Chondrocyte (in vitro differentiated cells): ENCODE data around the gene PRRT2. TPM values are rescaled to one million over a fixed set of nuclear protein-coding genes. Genes with fewer than 3 reads are reported as not detected.

Experiments used
- DNase-seq: peaks from one replicate; pipeline ENCODE4 v3.0.0; 2021; ENCODE audit warnings: mixed read lengths, low spot score
- H3K27ac Mint-ChIP-seq: one replicate; pipeline ENCODE4 v1.8.0; 2021; ENCODE audit warnings: mild to moderate bottlenecking, moderate library complexity, mixed read lengths; ENCODE audit not compliant: unreplicated experiment
- H3K27me3 Mint-ChIP-seq: 2 replicates; pipeline ENCODE4 v1.8.0; 2021; ENCODE audit warnings: low read depth, mixed read lengths
- H3K36me3 Mint-ChIP-seq: 2 replicates; pipeline ENCODE4 v1.8.0; 2021; ENCODE audit warnings: low read depth, mixed read lengths
- H3K4me1 Mint-ChIP-seq: 2 replicates; pipeline ENCODE4 v1.8.0; 2021; ENCODE audit warnings: low read depth, mild to moderate bottlenecking, mixed read lengths
- H3K4me3 Mint-ChIP-seq: one replicate; pipeline ENCODE4 v1.8.0; 2021; ENCODE audit warnings: mild to moderate bottlenecking, moderate library complexity, mixed read lengths; ENCODE audit not compliant: unreplicated experiment
- H3K9me3 Mint-ChIP-seq: 2 replicates; pipeline ENCODE4 v1.8.0; 2021; ENCODE audit warnings: low read depth, mixed read lengths
- CTCF ChIP-seq: fragments of 200-600 bp; sonication (generic); IDR thresholded peaks from 2 replicates; pipeline ENCODE4 v1.5.0; 2021; ENCODE audit warnings: antibody characterized with exemption, mild to moderate bottlenecking, moderate library complexity
- total RNA-seq: library from RNA; stranded (reverse); gene quantifications from 3 replicates; pipeline ENCODE4 v1.2.1, GENCODE V29; 2021

PRRT2 gene
- total RNA-seq, 1 donor from 2014 or later = 5.2 TPM

GRCh38 chr16:29820271-29820701 lies 8.3 kb downstream of the PRRT2 start, which contains the start of gene MVP:
TSS of gene MVP (plus strand) at chr16:29820462. CDS start at chr16:29830550, 10,088 bp downstream.
- Mint-ChIP-seq H3K36me3 (peaks cover 11% of the 10 kb centered on the region), H3K4me1 (peaks cover 74% of the 10 kb centered on the region), H3K4me3 (peak within 1 kb of the TSS; percentile 92), H3K27me3 (no peaks in the 10 kb centered on the region), H3K27ac (peak within 1 kb of the TSS; percentile 93), H3K9me3 (no peaks in the 10 kb centered on the region)
- no peak for TF ChIP-seq CTCF
- DNase-seq = no peak

DNA sequence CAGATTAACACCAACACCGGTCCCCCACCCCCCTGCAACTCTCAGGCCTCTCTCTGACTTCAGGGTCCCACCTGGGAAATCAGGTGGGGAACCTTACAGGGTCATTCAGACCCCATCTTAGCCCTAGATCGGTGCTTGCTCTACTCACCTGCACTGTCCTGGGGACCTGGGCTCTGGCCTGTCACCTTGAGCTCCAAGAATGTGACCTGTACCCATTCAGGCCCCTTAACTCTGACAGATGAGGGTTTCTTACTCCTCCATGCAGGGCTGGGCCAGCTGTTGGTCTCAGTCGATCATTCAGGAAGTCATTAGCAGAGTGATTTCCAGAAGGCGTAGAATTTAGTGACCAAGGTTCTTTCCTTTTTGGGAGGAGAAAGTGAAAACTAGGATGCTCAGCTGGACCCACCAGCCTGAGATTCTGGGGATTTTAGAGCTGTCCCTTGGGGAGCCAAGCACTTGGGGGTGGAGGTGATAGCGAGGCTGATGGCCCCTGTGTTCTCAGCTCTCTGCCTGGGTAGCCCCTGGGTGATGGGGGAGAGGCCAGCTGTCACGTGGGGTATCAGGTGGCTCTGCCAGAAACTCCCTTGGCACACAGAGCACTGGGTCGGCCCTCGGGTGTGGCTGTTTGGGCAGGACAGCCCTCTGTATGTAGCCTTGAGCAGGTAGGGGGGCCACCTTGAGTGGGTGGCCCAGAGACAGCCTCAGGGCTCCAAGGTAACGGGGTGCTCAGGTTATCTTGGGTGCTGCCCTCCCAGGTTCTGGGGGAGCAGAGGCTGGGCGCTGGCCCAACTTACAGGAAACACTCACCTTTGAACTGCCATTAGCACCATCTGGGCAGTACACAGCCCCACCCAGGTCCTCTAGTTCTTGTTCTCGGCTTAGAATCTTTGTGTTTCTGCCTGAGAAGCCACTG lies 9.0 kb downstream of the PRRT2 start:
- peaks cover 76% of the 10 kb centered on the region for H3K4me1 Mint-ChIP-seq
- H3K4me3 Mint-ChIP-seq = peak overlapping the region; percentile 92
- no peak for DNase-seq
- peaks cover 11% of the 10 kb centered on the region for H3K36me3 Mint-ChIP-seq
- TF ChIP-seq CTCF = no peak
- H3K27me3 Mint-ChIP-seq = no peaks in the 10 kb centered on the region
- peak overlapping the region; percentile 93 for H3K27ac Mint-ChIP-seq
- no peaks in the 10 kb centered on the region for H3K9me3 Mint-ChIP-seq

DNA sequence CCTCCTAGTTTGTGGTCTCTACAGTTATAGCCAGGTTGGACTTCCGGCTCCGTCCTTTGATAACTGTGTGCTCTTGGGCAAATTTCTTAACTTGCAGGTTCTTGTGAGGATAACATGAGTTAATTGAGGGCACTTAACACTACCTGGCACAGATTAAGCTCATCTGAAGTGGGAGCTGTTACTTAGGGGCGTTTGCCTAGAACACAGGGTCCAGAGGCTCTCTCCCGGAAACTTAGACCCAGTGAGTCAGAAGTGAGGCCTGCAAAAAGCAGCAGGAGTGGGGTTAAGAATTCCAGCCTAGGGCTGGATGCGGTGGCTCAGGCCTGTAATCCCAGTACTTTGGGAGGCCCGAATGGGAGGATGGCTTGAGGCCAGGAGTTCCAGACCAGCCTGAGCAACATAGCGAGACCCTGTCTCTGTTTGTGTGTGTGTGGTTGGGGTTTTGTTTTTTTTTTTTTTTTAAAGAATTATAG lies 9.7 kb downstream of the PRRT2 start:
- Mint-ChIP-seq H3K4me3 (peak overlapping the region; percentile 92), H3K9me3 (no peaks in the 10 kb centered on the region), H3K27ac (peak overlapping the region; percentile 93), H3K36me3 (peaks cover 11% of the 10 kb centered on the region), H3K27me3 (no peaks in the 10 kb centered on the region), H3K4me1 (peaks cover 75% of the 10 kb centered on the region)
- no peak for DNase-seq
- no peak for TF ChIP-seq CTCF

DNA sequence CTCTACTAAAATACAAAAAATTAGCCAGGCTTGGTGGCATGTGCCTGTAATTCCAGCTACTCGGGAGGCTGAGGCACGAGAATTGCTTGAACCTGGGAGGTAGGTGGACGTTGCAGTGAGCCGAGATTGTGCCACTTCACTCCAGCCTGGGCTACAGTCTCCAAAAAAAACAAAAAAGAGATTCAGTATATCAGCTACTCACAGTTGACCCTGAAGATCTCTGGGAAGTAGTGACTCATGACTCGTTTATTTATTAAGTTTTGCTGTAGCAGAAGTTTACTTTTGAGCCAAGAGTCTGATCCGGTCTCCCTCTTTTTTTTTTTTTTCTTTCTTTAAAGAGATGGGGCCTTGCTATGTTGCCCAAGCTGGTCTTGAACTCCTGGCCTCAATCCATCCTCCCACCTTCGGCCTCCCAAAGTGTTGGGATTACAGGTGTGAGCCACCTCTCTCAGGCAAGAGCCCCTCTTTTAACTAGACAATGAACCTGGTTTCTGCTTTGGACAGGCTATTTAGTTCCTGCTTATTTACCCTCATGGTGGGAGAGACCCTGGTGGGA lies 12.7 kb downstream of the PRRT2 start:
- H3K4me1 Mint-ChIP-seq = peaks cover 66% of the 10 kb centered on the region
- DNase-seq = no peak
- TF ChIP-seq CTCF = no peak
- H3K4me3 Mint-ChIP-seq = no peak overlapping the region
- H3K9me3 Mint-ChIP-seq = no peaks in the 10 kb centered on the region
- peak overlapping the region; percentile 81 for H3K27ac Mint-ChIP-seq
- H3K36me3 Mint-ChIP-seq = peaks cover under 1% of the 10 kb centered on the region
- H3K27me3 Mint-ChIP-seq = no peaks in the 10 kb centered on the region
